PC-9 (cell line): Measurements from ENCODE around the gene P2RY8.

ENCODE experiments used
- CTCF ChIP-seq: fragments of 200-600 bp; sonication (generic); conservative IDR thresholded peaks from 2 replicates; pipeline ENCODE4 v1.6.1; 2017; ENCODE audit warnings: mixed run types, antibody characterized with exemption, mild to moderate bottlenecking, moderate library complexity
- EZH2 ChIP-seq: fragments of 200-600 bp; sonication (generic); IDR thresholded peaks from 2 replicates; pipeline ENCODE4 v1.8.0; 2017; ENCODE audit warnings: antibody characterized with exemption, low read depth

GRCh38 chrX:1528884-1529203, 8.1 kb downstream of the P2RY8 start:
- TF ChIP-seq CTCF (no peak), EZH2 (no peak)
